NCI-H2171 (cell line): ENCODE data around the gene MGAT4C.

Experiments
- DNase-seq: peaks from one replicate; lab custom pipeline; 2025; lab: John Stamatoyannopoulos, UW

The MGAT4C gene

DNA sequence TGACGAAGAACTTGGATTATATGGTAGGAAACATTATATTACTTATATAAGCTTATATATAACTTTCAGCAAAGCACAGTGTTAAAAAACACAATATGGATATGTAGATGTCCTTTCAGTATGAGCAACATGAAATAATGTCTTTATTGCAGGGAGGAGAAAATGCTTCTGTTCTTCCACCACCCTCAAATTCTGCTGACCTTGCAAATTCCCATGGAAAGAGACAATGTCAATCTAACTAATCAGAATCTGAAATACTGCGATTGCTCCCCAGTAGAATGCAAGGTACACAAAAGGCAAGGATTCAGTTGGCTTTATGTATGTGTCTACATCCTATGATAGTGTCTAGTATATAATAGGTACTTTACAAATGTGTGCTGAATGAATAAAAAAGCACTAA lies 26.4 kb downstream of the MGAT4C start:
- DNase-seq: no peak

GRCh38 chr12:86228656-86229055 lies 27.5 kb downstream of the MGAT4C start:
- DNase-seq: no peak

DNA sequence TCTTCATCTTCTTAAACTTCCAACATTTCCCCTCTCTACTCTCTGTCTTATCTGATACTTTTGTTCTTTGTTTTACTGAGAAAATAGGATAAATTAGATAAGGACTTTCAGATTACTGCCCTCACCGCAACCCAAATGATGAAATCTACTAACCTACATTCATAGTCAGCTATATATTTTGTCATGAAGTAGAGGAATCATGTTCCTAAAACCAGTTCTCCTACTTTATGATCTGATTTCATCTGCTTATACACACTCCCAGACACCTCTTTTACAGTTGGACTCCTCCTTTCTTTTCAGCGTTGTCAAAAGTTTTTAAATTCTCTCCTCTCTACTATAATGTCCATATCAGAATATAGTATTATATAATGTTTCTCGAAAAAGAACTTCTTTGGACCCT lies 29.7 kb downstream of the MGAT4C start:
- no peak for DNase-seq

- no peak for DNase-seq
Observed at GRCh38 chr12:86216591-86216990, 39.6 kb downstream of the MGAT4C start.

DNA sequence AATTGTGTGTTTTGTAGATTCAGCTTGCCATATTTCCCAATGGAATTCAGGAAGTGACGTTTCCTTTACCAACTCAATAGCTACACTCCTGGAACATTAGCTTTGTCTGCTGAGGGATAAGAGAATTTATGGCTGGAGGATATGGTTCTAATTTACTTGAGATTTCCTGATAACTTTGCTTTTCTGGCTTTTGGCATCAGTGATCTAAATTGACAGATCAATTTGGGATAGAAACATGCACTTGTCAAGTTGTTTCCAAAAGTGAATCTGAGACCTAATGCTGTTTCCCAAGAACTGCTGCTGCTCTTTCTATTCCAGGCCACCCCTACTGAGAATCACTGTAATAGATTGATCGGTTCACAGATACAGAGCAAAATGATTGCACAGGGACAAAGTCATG lies 43.2 kb downstream of the MGAT4C start:
- DNase-seq: no peak

- no peak for DNase-seq
Observed at GRCh38 chr12:86198696-86199444, 57.3 kb downstream of the MGAT4C start.

DNA sequence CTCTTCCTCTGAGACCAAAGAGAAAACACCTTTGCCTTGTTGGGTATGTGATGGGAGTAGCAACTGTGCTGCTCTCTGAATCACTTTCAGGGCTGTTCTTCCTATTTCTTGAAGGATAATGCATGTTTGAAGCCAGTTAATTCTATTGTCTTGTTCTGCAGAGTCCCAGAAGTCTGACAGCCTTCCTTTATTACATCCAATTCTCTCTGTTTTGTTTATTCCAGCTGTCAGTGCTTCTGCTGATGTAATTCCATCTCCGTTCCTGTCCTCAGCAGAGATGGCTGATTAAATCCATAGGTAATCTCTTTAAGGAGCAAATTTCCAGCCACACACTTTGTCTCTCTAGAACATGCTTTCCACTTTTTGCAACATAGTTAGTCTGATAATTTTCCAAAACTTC lies 59.7 kb downstream of the MGAT4C start:
- DNase-seq: no peak

- DNase-seq: no peak
Observed at GRCh38 chr12:86194721-86195120, 61.5 kb downstream of the MGAT4C start.

DNA sequence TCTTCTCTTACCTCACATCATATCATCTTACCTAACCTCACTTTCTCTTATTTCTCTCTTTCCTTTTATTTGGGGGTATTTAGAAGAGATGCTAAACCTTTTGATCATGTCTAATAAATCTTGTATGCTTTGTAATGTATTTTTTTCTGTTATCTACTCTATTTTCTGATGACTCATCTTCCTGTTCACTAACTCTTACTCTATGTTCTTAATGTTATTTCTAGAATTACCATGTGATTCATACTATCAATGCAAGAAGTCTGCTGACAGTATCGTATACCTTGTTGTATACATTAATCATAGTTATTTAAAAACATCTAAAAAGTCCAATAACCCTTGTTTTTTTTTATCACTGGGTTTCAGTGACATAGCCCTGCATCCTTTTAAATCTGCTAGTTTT lies 62.3 kb downstream of the MGAT4C start:
- no peak for DNase-seq

GRCh38 chr12:86188226-86188625 lies 68.0 kb downstream of the MGAT4C start:
- no peak for DNase-seq

GRCh38 chr12:86186449-86186848 lies 69.7 kb downstream of the MGAT4C start:
- DNase-seq: no peak

GRCh38 chr12:86179855-86180254 lies 76.3 kb downstream of the MGAT4C start:
- DNase-seq: no peak

- DNase-seq: no peak
Observed at GRCh38 chr12:86174188-86174587, 82.0 kb downstream of the MGAT4C start.

DNA sequence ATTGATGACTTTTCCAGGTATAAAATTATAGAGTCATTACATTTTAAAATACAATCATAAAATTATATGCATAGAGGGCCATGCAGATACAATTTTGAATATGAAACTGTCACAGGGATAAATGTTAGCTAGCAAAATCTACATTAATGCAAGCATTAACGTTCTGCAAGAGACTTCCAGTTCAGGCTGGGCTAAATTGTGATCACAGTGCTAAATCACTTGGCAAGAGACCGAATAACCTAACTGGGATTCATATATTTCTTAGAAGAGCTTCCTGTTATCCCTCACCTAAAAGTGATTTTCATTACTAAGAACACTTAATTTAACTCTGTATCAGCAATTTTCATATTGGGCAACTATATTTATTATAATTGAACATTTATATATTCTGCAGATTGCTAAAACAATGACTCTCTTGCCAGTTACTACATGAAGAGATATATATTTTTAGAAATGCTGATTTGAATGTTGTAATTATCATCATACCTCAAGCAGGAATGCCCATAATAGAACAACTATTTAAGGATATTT lies 83.2 kb downstream of the MGAT4C start:
- no peak for DNase-seq

- no peak for DNase-seq
Observed at GRCh38 chr12:86170051-86170450, 86.1 kb downstream of the MGAT4C start.

DNA sequence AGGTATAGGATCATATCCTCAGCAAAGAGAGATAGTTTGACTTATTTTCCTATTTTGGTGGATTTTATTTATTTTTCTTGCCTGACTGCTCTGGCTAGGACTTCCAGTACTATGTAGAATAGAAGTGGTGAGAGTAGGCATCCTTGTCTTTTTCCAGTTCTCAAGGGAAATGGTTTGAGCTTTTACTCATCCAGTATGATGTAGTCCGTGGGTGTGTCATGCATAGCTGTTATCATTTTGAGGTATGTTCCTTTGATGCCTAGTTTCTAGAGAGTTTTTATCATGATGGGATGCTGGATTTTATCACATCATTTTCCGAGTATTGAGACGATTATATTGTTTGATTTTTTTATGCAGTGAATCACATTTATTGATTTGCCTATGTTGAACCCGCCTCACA lies 97.2 kb downstream of the MGAT4C start:
- DNase-seq: no peak

DNA sequence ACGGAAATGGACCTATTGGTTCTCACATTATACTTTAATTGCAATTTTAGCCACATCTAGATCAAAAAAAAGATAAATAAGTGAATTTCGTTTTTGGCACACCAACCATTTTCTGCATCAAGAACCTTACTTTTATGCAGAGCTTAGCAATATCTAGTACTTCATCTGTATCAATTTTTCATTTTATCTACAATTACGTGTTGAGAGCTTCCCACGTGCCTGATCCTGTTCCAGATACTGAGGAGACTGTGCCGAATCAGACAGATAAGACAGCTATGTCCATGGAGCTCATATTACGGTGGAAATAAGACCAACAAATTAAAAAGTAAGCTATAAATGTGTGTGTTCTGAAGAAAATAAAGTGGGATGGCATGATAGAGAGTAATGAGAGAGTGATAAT lies 101.6 kb downstream of the MGAT4C start:
- no peak for DNase-seq

DNA sequence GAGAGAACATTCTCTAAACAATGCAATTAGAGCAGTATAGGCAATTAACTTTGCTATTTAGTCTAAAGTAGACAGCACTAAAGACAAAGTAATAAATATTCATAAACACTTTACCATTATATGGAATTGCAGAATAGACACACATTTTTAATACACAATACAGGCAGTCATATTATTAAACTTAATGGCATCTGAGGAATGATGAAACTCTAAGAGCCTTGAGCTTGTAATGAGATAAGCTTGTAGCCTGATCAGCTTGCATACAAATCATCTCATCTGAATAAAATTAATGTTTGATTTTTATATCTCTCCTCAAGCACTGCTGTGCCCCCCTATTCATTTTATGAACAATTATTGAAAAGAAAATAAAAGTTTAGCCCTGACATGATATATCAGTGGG lies 107.6 kb downstream of the MGAT4C start:
- DNase-seq: no peak

DNA sequence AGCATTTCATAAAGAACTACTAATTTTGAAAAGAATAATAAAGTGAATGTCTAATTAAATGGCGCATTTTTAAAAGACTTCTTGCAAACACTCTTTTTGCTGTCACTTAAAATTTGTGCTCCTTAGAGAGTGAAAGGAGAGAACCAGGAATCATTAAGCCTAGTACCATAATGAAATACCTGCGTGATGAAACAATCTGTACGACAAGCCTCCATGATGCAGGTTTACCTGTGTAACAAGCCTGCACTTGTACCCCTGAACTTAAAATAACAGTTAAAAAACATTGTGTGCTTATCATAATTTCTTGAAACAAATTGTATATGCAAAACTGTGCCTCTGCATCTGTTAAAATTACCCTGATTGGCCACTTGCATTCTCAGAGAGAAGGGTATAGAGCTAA lies 108.1 kb downstream of the MGAT4C start:
- no peak for DNase-seq

DNA sequence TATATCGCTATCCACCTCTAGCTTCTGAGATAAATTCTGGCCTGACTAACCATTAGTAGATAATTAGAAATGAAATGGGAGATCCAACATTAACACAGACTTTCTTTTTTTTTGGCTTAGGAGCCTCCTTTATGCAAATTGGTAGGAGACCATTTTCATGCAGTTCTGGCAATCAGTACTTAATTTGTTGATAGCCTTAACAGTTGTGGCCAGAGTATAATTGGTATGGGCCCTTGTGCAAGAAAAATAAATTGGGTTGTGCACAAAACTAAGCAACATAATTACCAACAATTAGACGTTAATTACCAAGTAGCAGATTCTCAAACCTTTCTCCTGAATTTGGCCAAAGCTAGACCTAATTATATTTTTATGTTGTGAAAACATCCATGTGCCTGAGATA lies 111.0 kb downstream of the MGAT4C start:
- DNase-seq: no peak

DNA sequence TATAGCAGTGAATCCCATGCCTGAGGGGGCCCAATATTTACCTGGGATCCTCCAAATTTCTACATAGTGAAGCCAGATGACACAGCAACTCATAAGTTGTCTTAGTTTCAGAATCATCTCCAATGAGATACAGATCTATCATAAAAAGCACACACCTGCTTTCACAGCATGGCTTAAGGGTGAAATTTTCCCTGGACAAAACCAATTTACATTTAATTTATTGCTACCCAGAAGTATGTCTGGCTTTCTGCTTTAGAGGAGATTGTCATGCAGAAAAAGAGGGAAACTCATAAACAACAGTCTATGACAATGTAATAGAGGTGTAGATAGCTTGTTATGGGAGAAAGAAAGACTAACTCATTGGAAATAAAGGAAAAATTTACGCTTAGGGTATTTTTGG lies 113.0 kb downstream of the MGAT4C start:
- no peak for DNase-seq

- DNase-seq: no peak
Observed at GRCh38 chr12:86139671-86140070, 116.5 kb downstream of the MGAT4C start.

DNA sequence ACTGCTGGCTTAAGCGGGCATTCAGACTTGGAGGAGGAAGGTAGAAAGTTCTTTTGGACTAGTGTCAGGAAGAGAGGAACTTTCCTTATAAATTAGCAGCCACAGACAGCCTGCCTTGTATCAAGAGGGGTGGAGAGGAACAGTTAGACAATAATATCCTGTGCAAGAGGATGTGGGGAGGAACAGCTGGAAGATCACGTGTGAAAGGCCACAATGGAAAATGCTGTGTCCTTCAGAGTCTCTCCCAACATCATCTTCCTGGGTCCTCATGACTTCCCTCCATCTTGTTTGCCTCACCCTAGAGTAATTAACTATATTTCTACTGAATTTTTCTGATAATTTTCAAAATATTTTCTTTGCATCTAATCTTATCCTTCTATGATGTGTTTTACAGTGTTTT lies 117.4 kb downstream of the MGAT4C start:
- no peak for DNase-seq

DNA sequence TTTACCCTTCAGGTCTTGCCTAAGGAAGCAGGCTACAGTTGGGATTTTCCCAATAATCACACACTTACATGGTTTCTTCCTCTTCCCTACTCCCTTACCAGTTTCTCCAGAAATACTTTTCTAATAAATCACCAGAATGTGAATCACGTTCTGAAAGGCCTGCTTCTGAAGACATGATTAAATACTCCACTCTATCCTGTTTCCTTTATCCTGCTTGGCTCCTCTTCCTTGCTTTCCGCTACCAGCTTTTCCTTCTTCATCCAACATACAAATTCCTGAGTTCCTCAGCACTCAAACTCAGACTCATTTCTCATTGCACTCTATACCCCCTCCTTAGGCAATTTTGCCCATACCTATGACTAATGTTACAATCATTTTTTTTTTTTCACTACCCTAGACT lies 118.3 kb downstream of the MGAT4C start:
- no peak for DNase-seq
